ENCODE data around the gene GLIS1. TPM values are rescaled to one million over a fixed set of nuclear protein-coding genes. Genes with fewer than 3 reads are reported as not detected.

The GLIS1 gene
- total RNA-seq, 2 donors from 2014 or later, result 0.16 TPM; not detected in 1

GRCh38 chr1:53567851-53568250 is 171.1 kb downstream of the GLIS1 start:
- Histone ChIP-seq H3K9me3 (no peaks in the 10 kb centered on the region), H3K4me1 (no peaks in the 10 kb centered on the region), H3K36me3 (no peaks in the 10 kb centered on the region), H3K4me3 (no peak overlapping the region), H3K27me3 (no peaks in the 10 kb centered on the region), H3K9ac (ENCODE audit: low read depth in 2 of 2, low read length in 2 of 2) (no peak overlapping the region), H3K27ac (no peak overlapping the region)
- DNase-seq, result no peak
- intact Hi-C loops (cut with DNase I), result no loop called here
- TF ChIP-seq CTCF (IDR thresholded peaks at IDR 0.05), result no peak

- no peak for DNase-seq
- no peak for TF ChIP-seq CTCF (IDR thresholded peaks at IDR 0.05)
- intact Hi-C loops (cut with DNase I), result no loop called here
Observed at GRCh38 chr1:53567450-53567849, 171.5 kb downstream of the GLIS1 start.

GRCh38 chr1:53563611-53564010 is 175.4 kb downstream of the GLIS1 start:
- no peaks in the 10 kb centered on the region for H3K27me3 ChIP-seq
- TF ChIP-seq CTCF (IDR thresholded peaks at IDR 0.05), result no peak
- no peak overlapping the region for H3K4me3 ChIP-seq
- no peaks in the 10 kb centered on the region for H3K36me3 ChIP-seq
- intact Hi-C loops (cut with DNase I), result no loop called here
- H3K27ac ChIP-seq, result no peak overlapping the region
- no peaks in the 10 kb centered on the region for H3K9me3 ChIP-seq
- no peak overlapping the region for H3K9ac ChIP-seq (ENCODE audit: low read depth in 2 of 2, low read length in 2 of 2)
- no peaks in the 10 kb centered on the region for H3K4me1 ChIP-seq
- DNase-seq, result no peak

More at GRCh38 chr1:53567450-53567849, 171.5 kb downstream of the GLIS1 start:
- H3K27me3 ChIP-seq, result no peaks in the 10 kb centered on the region
- no peak overlapping the region for H3K27ac ChIP-seq
- H3K9ac ChIP-seq (ENCODE audit: low read depth in 2 of 2, low read length in 2 of 2), result no peak overlapping the region
- H3K36me3 ChIP-seq, result no peaks in the 10 kb centered on the region
- H3K4me1 ChIP-seq, result no peaks in the 10 kb centered on the region
- H3K4me3 ChIP-seq, result no peak overlapping the region
- H3K9me3 ChIP-seq, result no peaks in the 10 kb centered on the region

GRCh38 chr1:53562981-53563379 is 176.0 kb downstream of the GLIS1 start:
- TF ChIP-seq CTCF (IDR thresholded peaks at IDR 0.05), result no peak
- no peak overlapping the region for H3K27ac ChIP-seq
- DNase-seq, result no peak
- no peaks in the 10 kb centered on the region for H3K9me3 ChIP-seq
- no peak overlapping the region for H3K4me3 ChIP-seq
- H3K9ac ChIP-seq (ENCODE audit: low read depth in 2 of 2, low read length in 2 of 2), result no peak overlapping the region
- intact Hi-C loops (cut with DNase I), result no loop called here
- H3K36me3 ChIP-seq, result no peaks in the 10 kb centered on the region
- H3K27me3 ChIP-seq, result no peaks in the 10 kb centered on the region
- no peaks in the 10 kb centered on the region for H3K4me1 ChIP-seq

GRCh38 chr1:53562291-53562980 is 176.5 kb downstream of the GLIS1 start:
- intact Hi-C loops (cut with DNase I), result no loop called here
- Histone ChIP-seq H3K4me3 (no peak overlapping the region), H3K9me3 (no peaks in the 10 kb centered on the region), H3K27me3 (no peaks in the 10 kb centered on the region), H3K4me1 (no peaks in the 10 kb centered on the region), H3K36me3 (no peaks in the 10 kb centered on the region), H3K9ac (ENCODE audit: low read depth in 2 of 2, low read length in 2 of 2) (no peak overlapping the region), H3K27ac (no peak overlapping the region)
- TF ChIP-seq CTCF (IDR thresholded peaks at IDR 0.05), result no peak
- DNase-seq, result no peak
